ENCODE results near the gene THADA. TPM values are rescaled to one million over a fixed set of nuclear protein-coding genes. Genes with fewer than 3 reads are reported as not detected.

The THADA gene
- total and polyA plus RNA-seq, 7 donors = 4.4 to 35.2 (median 20.2) TPM

DNA sequence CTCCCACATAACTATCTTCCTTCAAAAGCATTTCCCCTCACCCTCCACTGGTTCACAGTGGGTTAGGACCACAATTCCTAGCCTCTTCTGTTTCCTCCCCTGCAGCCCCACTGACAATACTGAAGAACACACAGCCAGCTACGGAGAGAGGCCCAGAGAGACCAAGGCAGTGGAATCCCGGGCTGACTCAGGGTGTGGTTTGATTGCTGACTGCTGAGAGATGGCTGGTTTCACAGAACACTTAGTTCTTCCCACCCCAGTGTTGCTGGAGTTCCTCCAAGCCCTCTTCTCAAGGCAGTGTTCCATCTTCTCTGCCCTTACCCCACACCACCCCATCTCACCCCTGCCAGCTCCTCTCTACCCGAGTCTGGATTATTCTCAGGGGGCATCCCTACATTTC lies 326.1 kb downstream of the THADA start:
- H3K36me3 ChIP-seq = no peaks in the 10 kb centered on the region
- peaks cover 0 to 82% (median 63%) of the 10 kb centered on the region in 4 donors for H3K4me1 ChIP-seq
- H3K4me3 ChIP-seq = no peak overlapping the region
- intact Hi-C loops (cut with DNase I) = no loop called here
- DNase-seq = peak; percentile 92
- TF ChIP-seq POLR2A (IDR thresholded peaks at IDR 0.05) (no peak), POLR2AphosphoS5 (IDR thresholded peaks at IDR 0.05) (peak in 3 of 4 donors; percentile 36 to 59 (median 56))
- H3K27ac ChIP-seq = peak overlapping the region; percentile 65 to 87 (median 83)
- H3K27me3 ChIP-seq = no peaks in the 10 kb centered on the region
- H3K9me3 ChIP-seq = no peaks in the 10 kb centered on the region
- WGBS, 2 donors = 33 to 53% methylated on average over 3 of the region's 3 CpGs

DNA sequence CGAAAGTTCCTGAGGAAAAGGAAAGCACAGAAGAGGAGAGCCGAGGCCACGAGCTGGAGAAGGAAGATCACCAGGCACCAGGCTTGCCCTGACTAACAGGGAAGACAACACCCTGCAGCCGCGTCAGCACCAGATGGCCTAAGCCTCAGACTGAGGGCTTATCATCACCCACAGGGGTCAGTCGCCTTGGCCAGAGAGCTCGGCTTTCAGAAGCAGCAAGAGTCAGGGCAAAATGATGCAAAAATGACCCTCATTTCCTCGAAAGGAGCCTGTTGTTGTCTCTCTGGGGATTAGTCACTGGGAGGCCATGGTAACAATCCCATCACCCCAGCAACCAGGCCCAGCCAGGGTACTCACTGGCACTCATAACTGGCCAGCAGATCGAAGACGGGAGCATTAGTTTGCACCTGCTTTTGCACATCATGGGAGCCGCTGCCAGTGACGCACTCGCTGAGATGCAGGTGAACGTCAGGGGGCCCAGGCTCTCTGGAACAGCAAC lies 326.7 kb downstream of the THADA start:
- Histone ChIP-seq H3K36me3 (no peaks in the 10 kb centered on the region), H3K4me3 (no peak overlapping the region), H3K9me3 (no peaks in the 10 kb centered on the region), H3K27me3 (no peaks in the 10 kb centered on the region), H3K4me1 (peaks cover 0 to 83% (median 68%) of the 10 kb centered on the region in 4 donors), H3K27ac (peak overlapping the region; percentile 65 to 87 (median 83))
- TF ChIP-seq POLR2AphosphoS5 (IDR thresholded peaks at IDR 0.05) = peak; percentile 45 to 79 (median 64)
- TF ChIP-seq, protein P1, sequence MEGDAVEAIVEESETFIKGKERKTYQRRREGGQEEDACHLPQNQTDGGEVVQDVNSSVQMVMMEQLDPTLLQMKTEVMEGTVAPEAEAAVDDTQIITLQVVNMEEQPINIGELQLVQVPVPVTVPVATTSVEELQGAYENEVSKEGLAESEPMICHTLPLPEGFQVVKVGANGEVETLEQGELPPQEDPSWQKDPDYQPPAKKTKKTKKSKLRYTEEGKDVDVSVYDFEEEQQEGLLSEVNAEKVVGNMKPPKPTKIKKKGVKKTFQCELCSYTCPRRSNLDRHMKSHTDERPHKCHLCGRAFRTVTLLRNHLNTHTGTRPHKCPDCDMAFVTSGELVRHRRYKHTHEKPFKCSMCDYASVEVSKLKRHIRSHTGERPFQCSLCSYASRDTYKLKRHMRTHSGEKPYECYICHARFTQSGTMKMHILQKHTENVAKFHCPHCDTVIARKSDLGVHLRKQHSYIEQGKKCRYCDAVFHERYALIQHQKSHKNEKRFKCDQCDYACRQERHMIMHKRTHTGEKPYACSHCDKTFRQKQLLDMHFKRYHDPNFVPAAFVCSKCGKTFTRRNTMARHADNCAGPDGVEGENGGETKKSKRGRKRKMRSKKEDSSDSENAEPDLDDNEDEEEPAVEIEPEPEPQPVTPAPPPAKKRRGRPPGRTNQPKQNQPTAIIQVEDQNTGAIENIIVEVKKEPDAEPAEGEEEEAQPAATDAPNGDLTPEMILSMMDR (IDR thresholded peaks at IDR 0.05) = no peak
- no peak for TF ChIP-seq POLR2A (IDR thresholded peaks at IDR 0.05)
- TF ChIP-seq EP300 (IDR thresholded peaks at IDR 0.05) = peak in 2 of 4 donors; percentile 4 to 32
- 75 to 87% methylated on average over 14 of the region's 14 CpGs for WGBS, 2 donors
- DNase-seq = peak; percentile 94
- intact Hi-C loops (cut with DNase I) = no loop called here

DNA sequence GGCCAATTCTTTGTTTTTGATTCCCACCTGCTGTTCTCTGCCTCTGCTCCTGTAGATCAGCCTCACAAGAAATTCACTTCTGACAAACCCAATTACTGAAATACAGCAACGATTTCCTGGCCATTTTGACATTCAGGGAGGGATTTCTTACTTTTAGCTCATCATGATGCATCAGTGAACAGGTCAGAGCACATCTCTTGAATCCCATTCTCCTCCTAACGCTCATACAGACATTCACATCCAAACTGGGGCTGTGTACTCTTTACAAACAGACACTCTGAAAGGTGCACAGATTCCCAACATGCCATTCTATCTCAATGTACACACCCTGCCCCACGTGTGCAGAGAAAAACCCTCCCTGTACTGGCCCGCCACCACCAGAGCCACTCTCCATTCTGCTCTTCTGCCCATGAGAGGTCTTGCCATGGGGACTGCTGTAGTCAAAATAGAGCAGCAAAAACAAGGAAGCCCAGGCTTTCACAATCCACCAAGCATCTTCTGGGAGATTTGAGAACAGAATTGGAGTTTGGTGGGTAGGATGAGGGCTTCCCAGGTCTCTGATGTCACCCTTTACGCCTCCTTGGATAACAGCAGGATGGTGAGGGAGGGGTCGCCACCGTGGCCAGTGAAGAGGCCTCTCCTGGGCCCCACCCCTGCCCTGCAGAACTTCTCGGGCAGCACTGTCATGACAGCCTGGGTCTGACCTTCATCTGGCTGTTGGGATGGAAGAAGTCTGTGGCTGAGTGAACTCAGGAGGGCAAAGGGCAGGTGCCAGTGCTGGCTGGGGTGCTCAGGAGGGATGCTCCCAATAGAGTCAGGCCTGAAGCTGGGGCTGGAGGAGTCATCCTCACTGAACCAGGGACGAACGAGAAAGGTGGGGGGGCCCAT lies 327.5 kb downstream of the THADA start:
- H3K4me3 ChIP-seq = no peak overlapping the region
- intact Hi-C loops (cut with DNase I) = no loop called here

DNA sequence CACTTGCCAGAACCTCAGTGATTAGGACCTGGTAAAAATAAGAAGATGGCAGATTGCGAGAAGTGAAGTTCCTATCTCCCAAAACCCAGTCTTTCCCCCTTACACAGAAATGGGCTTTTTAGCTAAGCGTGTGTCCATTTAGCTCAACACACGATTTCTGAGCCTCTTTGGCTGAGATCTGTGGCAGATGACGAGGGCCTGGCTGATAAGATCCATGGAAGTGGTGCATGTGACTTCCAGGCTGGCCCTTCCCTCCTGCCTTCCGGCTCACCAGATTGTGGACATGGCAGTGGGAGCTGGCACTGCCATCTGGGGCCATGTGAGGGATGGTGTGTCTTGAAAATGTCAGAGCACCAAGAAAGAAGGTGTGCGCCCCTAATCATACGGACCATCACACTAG lies 328.5 kb downstream of the THADA start:
- 95 to 96% methylated on average over 7 of the region's 7 CpGs for WGBS, 2 donors
- H3K36me3 ChIP-seq = no peaks in the 10 kb centered on the region
- H3K27me3 ChIP-seq = no peaks in the 10 kb centered on the region
- H3K9me3 ChIP-seq = no peaks in the 10 kb centered on the region
- DNase-seq = no peak
- peak overlapping the region; percentile 81 to 87 (median 83) for H3K27ac ChIP-seq
- no peak overlapping the region for H3K4me3 ChIP-seq
- intact Hi-C loops (cut with DNase I) = no loop called here
- TF ChIP-seq POLR2AphosphoS5 (IDR thresholded peaks at IDR 0.05) (no peak), EP300 (IDR thresholded peaks at IDR 0.05) (no peak), POLR2A (IDR thresholded peaks at IDR 0.05) (no peak)
- TF ChIP-seq, protein P1 (IDR thresholded peaks at IDR 0.05) = no peak
- H3K4me1 ChIP-seq = peaks cover 0 to 86% (median 70%) of the 10 kb centered on the region in 4 donors

More for the DNA sequence above, 327.5 kb downstream of the THADA start:
- WGBS, 2 donors = 87 to 88% methylated on average over 10 of the region's 10 CpGs
- TF ChIP-seq, protein P1 (IDR thresholded peaks at IDR 0.05) = no peak
- TF ChIP-seq EP300 (IDR thresholded peaks at IDR 0.05) (no peak), POLR2AphosphoS5 (IDR thresholded peaks at IDR 0.05) (no peak), POLR2A (IDR thresholded peaks at IDR 0.05) (no peak)
- H3K27ac ChIP-seq = peak overlapping the region; percentile 65 to 87 (median 83)
- no peaks in the 10 kb centered on the region for H3K27me3 ChIP-seq
- H3K4me1 ChIP-seq = peaks cover 0 to 83% (median 71%) of the 10 kb centered on the region in 4 donors
- no peaks in the 10 kb centered on the region for H3K9me3 ChIP-seq
- peak; percentile 66 for DNase-seq
- no peaks in the 10 kb centered on the region for H3K36me3 ChIP-seq

DNA sequence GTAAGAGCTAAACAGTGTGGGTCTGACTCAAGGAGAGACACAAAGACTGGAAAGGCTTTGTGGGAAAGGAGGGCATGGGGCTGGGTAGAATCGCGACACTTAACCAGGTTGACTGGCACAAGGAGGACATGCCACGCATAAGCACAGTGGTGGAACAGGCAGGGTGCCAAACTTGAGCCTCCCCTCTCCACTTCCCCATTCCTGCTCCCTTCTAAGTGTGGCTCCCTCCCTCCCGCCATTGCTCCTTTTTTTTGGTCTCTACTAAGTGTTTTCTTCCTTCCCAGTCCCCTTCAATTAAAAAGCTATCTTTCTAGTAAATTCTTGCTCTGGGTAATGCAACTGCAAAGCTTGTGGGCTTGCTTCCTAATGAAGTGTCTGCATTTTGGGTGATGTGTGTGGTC lies 329.1 kb downstream of the THADA start:
- WGBS, 2 donors = 65 to 76% methylated on average over 4 of the region's 4 CpGs
- peaks cover 0 to 86% (median 70%) of the 10 kb centered on the region in 4 donors for H3K4me1 ChIP-seq

More for the DNA sequence above, 329.1 kb downstream of the THADA start:
- TF ChIP-seq POLR2A (IDR thresholded peaks at IDR 0.05) = no peak
- TF ChIP-seq, protein P1 (IDR thresholded peaks at IDR 0.05) = no peak
- TF ChIP-seq EP300 (IDR thresholded peaks at IDR 0.05) = no peak
- no peak for TF ChIP-seq POLR2AphosphoS5 (IDR thresholded peaks at IDR 0.05)
- Histone ChIP-seq H3K4me3 (no peak overlapping the region), H3K27me3 (no peaks in the 10 kb centered on the region), H3K36me3 (no peaks in the 10 kb centered on the region), H3K27ac (peak overlapping the region; percentile 81 to 87 (median 83)), H3K9me3 (no peaks in the 10 kb centered on the region)
- intact Hi-C loops (cut with DNase I) = no loop called here
- DNase-seq = peak; percentile 86
